H9 (cell line): ENCODE data around the gene TCF7L2. TPM values are rescaled to one million over a fixed set of nuclear protein-coding genes. Genes with fewer than 3 reads are reported as not detected.
"Not testable (repeated sequence)": the region's sequence is repeated elsewhere in the genome, so short reads cannot be mapped to it uniquely, and the experiment has no call there.

Experiments used
- DNase-seq: peaks from one replicate; pipeline ENCODE4 v3.0.0-alpha.2; 2017
- H2AFZ ChIP-seq: one replicate; pipeline ENCODE4 v1.6.1; 2013; ENCODE audit warnings: mild to moderate bottlenecking, low read length, control low read depth, moderate library complexity
- H2AK5ac ChIP-seq: 2 replicates; pipeline ENCODE4 v1.6.1; 2013; ENCODE audit warnings: low read length, control low read depth, mixed read lengths; ENCODE audit not compliant: insufficient read length
- H2BK120ac ChIP-seq: one replicate; pipeline ENCODE4 v1.6.1; 2013; ENCODE audit warnings: low read depth, mild to moderate bottlenecking, low read length, control low read depth, inconsistent platforms; ENCODE audit not compliant: poor library complexity, severe bottlenecking
- H2BK12ac ChIP-seq: 2 replicates; pipeline ENCODE4 v1.6.1; 2013; ENCODE audit warnings: low read length, control low read depth, mixed read lengths, low read depth; ENCODE audit not compliant: insufficient read length
- H2BK15ac ChIP-seq: 2 replicates; pipeline ENCODE4 v1.6.1; 2013; ENCODE audit warnings: low read depth, low read length, control low read depth
- H2BK20ac ChIP-seq: one replicate; pipeline ENCODE4 v1.6.1; 2013; ENCODE audit warnings: low read depth, mild to moderate bottlenecking, low read length, control low read depth, inconsistent platforms; ENCODE audit not compliant: poor library complexity, severe bottlenecking
- H2BK5ac ChIP-seq: 2 replicates; pipeline ENCODE4 v1.6.1; 2013; ENCODE audit warnings: low read length, control low read depth, mixed read lengths; ENCODE audit not compliant: insufficient read length
- H3K14ac ChIP-seq: 2 replicates; pipeline ENCODE4 v1.6.1; 2013; ENCODE audit warnings: low read length, control low read depth; ENCODE audit not compliant: insufficient read depth
- H3K18ac ChIP-seq: 2 replicates; pipeline ENCODE4 v1.6.1; 2013; ENCODE audit warnings: low read depth, mild to moderate bottlenecking, mixed read lengths, low read length, control low read depth; ENCODE audit not compliant: insufficient read length
- H3K23ac ChIP-seq: 2 replicates; pipeline ENCODE4 v1.6.1; 2013; ENCODE audit warnings: low read length, control low read depth, mixed read lengths, low read depth; ENCODE audit not compliant: insufficient read length
- H3K23me2 ChIP-seq: 2 replicates; pipeline ENCODE4 v1.6.1; 2013; ENCODE audit warnings: low read depth, mild to moderate bottlenecking, mixed read lengths, low read length, control low read depth; ENCODE audit not compliant: insufficient read length, poor library complexity, severe bottlenecking
- H3K27ac ChIP-seq: 2 replicates; pipeline ENCODE4 v1.5.1; 2013; ENCODE audit warnings: low read length, control low read depth, mixed read lengths, low read depth; ENCODE audit not compliant: insufficient read length
- H3K27me3 ChIP-seq: 2 replicates; pipeline ENCODE4 v1.6.1; 2013; ENCODE audit warnings: low read length, control low read depth, inconsistent platforms; ENCODE audit not compliant: insufficient read depth
- H3K4ac ChIP-seq: 2 replicates; pipeline ENCODE4 v1.6.1; 2013; ENCODE audit warnings: low read depth, mild to moderate bottlenecking, control low read depth, inconsistent platforms, low read length, moderate library complexity
- H3K4me1 ChIP-seq: 2 replicates; pipeline ENCODE4 v1.6.1; 2013; ENCODE audit warnings: low read length, control low read depth, inconsistent platforms; ENCODE audit not compliant: insufficient read depth
- H3K4me2 ChIP-seq: 2 replicates; pipeline ENCODE4 v1.6.1; 2013; ENCODE audit warnings: low read length, control low read depth, mixed read lengths; ENCODE audit not compliant: insufficient read length, insufficient read depth
- H3K56ac ChIP-seq: 2 replicates; pipeline ENCODE4 v1.6.1; 2013; ENCODE audit warnings: low read depth, mild to moderate bottlenecking, mixed read lengths, low read length, control low read depth; ENCODE audit not compliant: insufficient read length
- H3K79me1 ChIP-seq: 2 replicates; pipeline ENCODE4 v1.6.1; 2013; ENCODE audit warnings: low read depth, mild to moderate bottlenecking, moderate library complexity, low read length, control low read depth, inconsistent platforms; ENCODE audit not compliant: insufficient read depth, poor library complexity, severe bottlenecking
- H3K79me2 ChIP-seq: 2 replicates; pipeline ENCODE4 v1.6.1; 2013; ENCODE audit warnings: low read length, control low read depth, inconsistent platforms; ENCODE audit not compliant: insufficient read depth
- H3K9ac ChIP-seq: 2 replicates; pipeline ENCODE4 v1.6.1; 2013; ENCODE audit warnings: low read length, control low read depth, mixed read lengths; ENCODE audit not compliant: insufficient read length; ENCODE audit errors: extremely low read depth
- H3K9me3 ChIP-seq: one replicate; pipeline ENCODE4 v1.6.1; 2013; ENCODE audit warnings: low read depth, low read length, inconsistent platforms; ENCODE audit not compliant: control insufficient read depth
- H3T11ph ChIP-seq: one replicate; pipeline ENCODE4 v1.6.1; 2013; ENCODE audit warnings: mild to moderate bottlenecking, low read length, control low read depth, inconsistent platforms
- H4K20me1 ChIP-seq: one replicate; pipeline ENCODE4 v1.6.1; 2013; ENCODE audit not compliant: control insufficient read depth, insufficient read length, insufficient read depth
- H4K5ac ChIP-seq: 2 replicates; pipeline ENCODE4 v1.6.1; 2013; ENCODE audit warnings: low read depth, mild to moderate bottlenecking, mixed read lengths, low read length, control low read depth; ENCODE audit not compliant: insufficient read length
- H4K8ac ChIP-seq: replicated peaks from 2 replicates; pipeline ENCODE4 v1.6.1; 2013; ENCODE audit warnings: low read length, control low read depth, mixed read lengths, low read depth; ENCODE audit not compliant: insufficient read length
- H4K91ac ChIP-seq: 2 replicates; pipeline ENCODE4 v1.6.1; 2013; ENCODE audit warnings: low read depth, mild to moderate bottlenecking, moderate library complexity, mixed read lengths, low read length, control low read depth; ENCODE audit not compliant: insufficient read length
- H3K27ac Mint-ChIP-seq, 3 experiments: 2 replicates in 2 of 3; 3 replicates in 1 of 3; pipeline ENCODE4 v1.8.0; 2020 to 2021; ENCODE audit warnings: mixed read lengths in 3 of 3, mild to moderate bottlenecking in 1 of 3, moderate library complexity in 1 of 3
- H3K27me3 Mint-ChIP-seq: 2 replicates; pipeline ENCODE4 v1.8.0; 2021; ENCODE audit warnings: low read depth, mild to moderate bottlenecking, moderate library complexity, mixed read lengths
- H3K36me3 Mint-ChIP-seq, 3 experiments: 2 replicates in 2 of 3; 3 replicates in 1 of 3; pipeline ENCODE4 v1.8.0; 2020 to 2021; ENCODE audit warnings: low read depth in 3 of 3, mixed read lengths in 3 of 3; ENCODE audit not compliant: insufficient read depth in 1 of 3
- H3K4me1 Mint-ChIP-seq, 2 experiments: 2 replicates each; pipeline ENCODE4 v1.8.0; 2020; ENCODE audit warnings: mixed read lengths in 2 of 2
- H3K4me3 Mint-ChIP-seq, 2 experiments: 2 replicates in 1 of 2; 3 replicates in 1 of 2; pipeline ENCODE4 v1.8.0; 2020 to 2021; ENCODE audit warnings: mild to moderate bottlenecking in 2 of 2, mixed read lengths in 2 of 2, moderate library complexity in 1 of 2
- H3K9me3 Mint-ChIP-seq, 2 experiments: 2 replicates in 1 of 2; 3 replicates in 1 of 2; pipeline ENCODE4 v1.8.0; 2020; ENCODE audit warnings: mild to moderate bottlenecking in 2 of 2, mixed read lengths in 2 of 2, moderate library complexity in 1 of 2
- CTCF ChIP-seq: fragments of 200-600 bp; sonication (generic); conservative IDR thresholded peaks from 3 replicates; pipeline ENCODE4 v1.8.0; 2021; ENCODE audit warnings: antibody characterized with exemption, mild to moderate bottlenecking
- WGBS: extraction: QIAGEN DNeasy Blood & Tissue Kit; methylation state at CpG from one replicate; pipeline ENCODE4 v1.1.7; 2013; ENCODE audit warnings: missing lambda C conversion rate, low lambda C conversion rate, mixed read lengths; ENCODE audit not compliant: insufficient read length; ENCODE audit errors: extremely low coverage; 5-methylcytosine and 5-hydroxymethylcytosine counted together
- total RNA-seq: library from RNA; stranded (reverse); gene quantifications from 2 replicates; pipeline ENCODE4 v1.2.1, GENCODE V29; 2021

TCF7L2 gene
- total RNA-seq, 1 experiment from 2014 or later: 71.1 TPM

GRCh38 chr10:113108948-113109347 lies 158.9 kb downstream of the TCF7L2 start:
- H2AK5ac ChIP-seq: no peak overlapping the region
- no peak for DNase-seq
- no peak overlapping the region for H3K14ac ChIP-seq
- Mint-ChIP-seq H3K36me3 (peaks cover 3 to 34% (median 30%) of the 10 kb centered on the region in 3 experiments; a peak in 6 of 7 replicates), H3K27me3 (no peaks in the 10 kb centered on the region), H3K9me3 (no peaks in the 10 kb centered on the region), H3K4me1 (peaks cover 41 to 65% of the 10 kb centered on the region in 2 experiments), H3K27ac (peak overlapping the region in 1 of 3 experiments; percentile 36; a peak in 2 of 7 replicates), H3K4me3 (no peak overlapping the region)
- no peak overlapping the region for H4K8ac ChIP-seq
- H3K18ac ChIP-seq: no peak overlapping the region
- no peak overlapping the region for H2BK20ac ChIP-seq
- no peak overlapping the region for H2BK15ac ChIP-seq
- no peak overlapping the region for H2AFZ ChIP-seq
- TF ChIP-seq CTCF: no peak
- H3K4ac ChIP-seq: no peak overlapping the region
- no peak overlapping the region for H3T11ph ChIP-seq
- H3K9ac ChIP-seq: no peak overlapping the region
- no peak overlapping the region for H3K27ac ChIP-seq
- H4K91ac ChIP-seq: no peak overlapping the region
- no peak overlapping the region for H2BK120ac ChIP-seq
- H3K56ac ChIP-seq: peak overlapping the region; percentile 14
- H3K79me1 ChIP-seq: peaks cover 5% of the 10 kb centered on the region
- no peak overlapping the region for H2BK12ac ChIP-seq
- WGBS: no CpG with 5 or more reads among the region's 8 CpGs
- no peak overlapping the region for H3K4me2 ChIP-seq
- no peak overlapping the region for H4K5ac ChIP-seq
- H3K4me1 ChIP-seq: peaks cover 4% of the 10 kb centered on the region; the same call in 1 of the 2 replicates
- H3K27me3 ChIP-seq: no peaks in the 10 kb centered on the region
- no peaks in the 10 kb centered on the region for H3K9me3 ChIP-seq
- H2BK5ac ChIP-seq: no peak overlapping the region
- peaks cover 2% of the 10 kb centered on the region; the same call in 1 of the 2 replicates for H3K79me2 ChIP-seq
- no peaks in the 10 kb centered on the region for H4K20me1 ChIP-seq
- no peak overlapping the region for H3K23ac ChIP-seq
- no peaks in the 10 kb centered on the region for H3K23me2 ChIP-seq

GRCh38 chr10:113109482-113109881 lies 159.4 kb downstream of the TCF7L2 start:
- not testable (repeated sequence) for H2BK20ac ChIP-seq, H2AK5ac ChIP-seq, H3K4me2 ChIP-seq, H4K20me1 ChIP-seq, H2BK12ac ChIP-seq, H3K9me3 ChIP-seq, H3K23ac ChIP-seq, H3K9me3 Mint-ChIP-seq, H2BK15ac ChIP-seq, H3K18ac ChIP-seq, H3K27me3 ChIP-seq, DNase-seq, H3K4me1 ChIP-seq, H3K79me2 ChIP-seq, H3T11ph ChIP-seq, H3K56ac ChIP-seq, H4K5ac ChIP-seq, H2BK5ac ChIP-seq, H3K9ac ChIP-seq, H3K27ac Mint-ChIP-seq, H3K23me2 ChIP-seq, H4K8ac ChIP-seq, H2BK120ac ChIP-seq, H2AFZ ChIP-seq, H3K79me1 ChIP-seq, H3K27me3 Mint-ChIP-seq, H4K91ac ChIP-seq, H3K27ac ChIP-seq, H3K4ac ChIP-seq, H3K4me3 Mint-ChIP-seq, H3K14ac ChIP-seq
- H3K4me1 Mint-ChIP-seq: peaks cover 35 to 63% of the 10 kb centered on the region in 2 experiments
- peaks cover 3 to 28% (median 28%) of the 10 kb centered on the region in 3 experiments; a peak in 6 of 7 replicates for H3K36me3 Mint-ChIP-seq
- no CpG with 5 or more reads among the region's 4 CpGs for WGBS
